ENCODE data around the gene TSPAN14.
"Not testable (repeated sequence)": the region's sequence is repeated elsewhere in the genome, so short reads cannot be mapped to it uniquely, and the experiment has no call there.

Gene TSPAN14

GRCh38 chr10:80474597-80474910 lies 20.4 kb downstream of the TSPAN14 start:
- no peak for DNase-seq (ENCODE audit: extremely low read depth, insufficient read length)
- Histone ChIP-seq H3K27me3 (replicated peaks; ENCODE audit: control insufficient read depth, insufficient read depth, low read length) (no peaks in the 10 kb centered on the region), H3K36me3 (ENCODE audit: control insufficient read depth, insufficient read depth, low read length) (peaks cover 2% of the 10 kb centered on the region; the same call in 1 of the 2 replicates), H3K4me3 (replicated peaks; ENCODE audit: low read depth, low read length) (no peak overlapping the region)
- TF ChIP-seq CTCF (IDR thresholded peaks at IDR 0.05; ENCODE audit: insufficient read depth, low read length, poor library complexity, severe bottlenecking), result no peak

- H3K27me3 ChIP-seq (replicated peaks; ENCODE audit: control insufficient read depth, insufficient read depth, low read length), result no peaks in the 10 kb centered on the region
- no peak for DNase-seq (ENCODE audit: extremely low read depth, insufficient read length)
- no peak for TF ChIP-seq CTCF (IDR thresholded peaks at IDR 0.05; ENCODE audit: insufficient read depth, low read length, poor library complexity, severe bottlenecking)
- H3K4me3 ChIP-seq (replicated peaks; ENCODE audit: low read depth, low read length), result no peak overlapping the region
- peaks cover 2% of the 10 kb centered on the region; the same call in 1 of the 2 replicates for H3K36me3 ChIP-seq (ENCODE audit: control insufficient read depth, insufficient read depth, low read length)
Measured at GRCh38 chr10:80474941-80475340, 20.8 kb downstream of the TSPAN14 start.

- DNase-seq (ENCODE audit: extremely low read depth, insufficient read length); H3K4me3 ChIP-seq (replicated peaks; ENCODE audit: low read depth, low read length); H3K27me3 ChIP-seq (replicated peaks; ENCODE audit: control insufficient read depth, insufficient read depth, low read length); H3K36me3 ChIP-seq (ENCODE audit: control insufficient read depth, insufficient read depth, low read length): not testable (repeated sequence)
Measured at GRCh38 chr10:80475641-80476040, 21.5 kb downstream of the TSPAN14 start.

- H3K27me3 ChIP-seq (replicated peaks; ENCODE audit: control insufficient read depth, insufficient read depth, low read length), result no peaks in the 10 kb centered on the region
- no peak overlapping the region for H3K4me3 ChIP-seq (replicated peaks; ENCODE audit: low read depth, low read length)
- no peak for DNase-seq (ENCODE audit: extremely low read depth, insufficient read length)
- peaks cover 2% of the 10 kb centered on the region; the same call in 1 of the 2 replicates for H3K36me3 ChIP-seq (ENCODE audit: control insufficient read depth, insufficient read depth, low read length)
- TF ChIP-seq CTCF (IDR thresholded peaks at IDR 0.05; ENCODE audit: insufficient read depth, low read length, poor library complexity, severe bottlenecking), result no peak
Measured at GRCh38 chr10:80476685-80477084, 22.6 kb downstream of the TSPAN14 start.

GRCh38 chr10:80477813-80478212 lies 23.7 kb downstream of the TSPAN14 start:
- no peak for DNase-seq (ENCODE audit: extremely low read depth, insufficient read length)
- Histone ChIP-seq H3K27me3 (replicated peaks; ENCODE audit: control insufficient read depth, insufficient read depth, low read length) (no peaks in the 10 kb centered on the region), H3K4me3 (replicated peaks; ENCODE audit: low read depth, low read length) (no peak overlapping the region), H3K36me3 (ENCODE audit: control insufficient read depth, insufficient read depth, low read length) (peaks cover 2% of the 10 kb centered on the region; the same call in 1 of the 2 replicates)
- TF ChIP-seq CTCF (IDR thresholded peaks at IDR 0.05; ENCODE audit: insufficient read depth, low read length, poor library complexity, severe bottlenecking), result no peak

GRCh38 chr10:80480373-80480772 lies 26.3 kb downstream of the TSPAN14 start:
- H3K27me3 ChIP-seq (replicated peaks; ENCODE audit: control insufficient read depth, insufficient read depth, low read length); DNase-seq (ENCODE audit: extremely low read depth, insufficient read length); H3K4me3 ChIP-seq (replicated peaks; ENCODE audit: low read depth, low read length); H3K36me3 ChIP-seq (ENCODE audit: control insufficient read depth, insufficient read depth, low read length): not testable (repeated sequence)

GRCh38 chr10:80480852-80481251 lies 26.7 kb downstream of the TSPAN14 start:
- no peak for TF ChIP-seq CTCF (IDR thresholded peaks at IDR 0.05; ENCODE audit: insufficient read depth, low read length, poor library complexity, severe bottlenecking)
- Histone ChIP-seq H3K36me3 (ENCODE audit: control insufficient read depth, insufficient read depth, low read length) (peaks cover 4% of the 10 kb centered on the region), H3K27me3 (replicated peaks; ENCODE audit: control insufficient read depth, insufficient read depth, low read length) (no peaks in the 10 kb centered on the region), H3K4me3 (replicated peaks; ENCODE audit: low read depth, low read length) (no peak overlapping the region)
- no peak for DNase-seq (ENCODE audit: extremely low read depth, insufficient read length)
